OCI-LY1 (cell line): ENCODE results near the gene FBXO30.

ENCODE experiments used
- H2AFZ ChIP-seq: fragments of 200-600 bp; sonication (generic), shearing (Covaris generic); 2 replicates; pipeline ENCODE4 v1.6.0; 2014; ENCODE audit warnings: antibody characterized with exemption, mild to moderate bottlenecking, low read length
- H3F3A ChIP-seq: fragments of 200-600 bp; sonication (generic), shearing (Covaris generic); 2 replicates; pipeline ENCODE4 v1.6.0; 2014; ENCODE audit warnings: mild to moderate bottlenecking, antibody characterized with exemption, low read length, moderate library complexity; ENCODE audit not compliant: insufficient read depth
- H3K27ac ChIP-seq: fragments of 200-600 bp; sonication (generic); 2 replicates; pipeline ENCODE4 v1.5.1; 2014; ENCODE audit warnings: low read length, mixed run types, mild to moderate bottlenecking, low read depth; ENCODE audit not compliant: poor library complexity, severe bottlenecking
- H3K27me3 ChIP-seq: fragments of 200-600 bp; sonication (generic); 2 replicates; pipeline ENCODE4 v1.6.0; 2014; ENCODE audit warnings: antibody characterized with exemption, mild to moderate bottlenecking, low read length, moderate library complexity; ENCODE audit not compliant: insufficient read depth
- H3K36me3 ChIP-seq: fragments of 200-600 bp; sonication (generic); 2 replicates; pipeline ENCODE4 v1.6.1; 2014; ENCODE audit warnings: mild to moderate bottlenecking, antibody characterized with exemption, low read length, moderate library complexity, mixed read lengths; ENCODE audit not compliant: insufficient read depth
- H3K4me1 ChIP-seq: fragments of 200-600 bp; sonication (generic); 2 replicates; pipeline ENCODE4 v1.5.1; 2014; ENCODE audit warnings: mild to moderate bottlenecking, low read length, moderate library complexity; ENCODE audit not compliant: insufficient read depth, severe bottlenecking
- H3K4me2 ChIP-seq: fragments of 200-600 bp; sonication (generic), shearing (Covaris generic); 2 replicates; pipeline ENCODE4 v1.6.1; 2014; ENCODE audit warnings: low read length
- H3K4me3 ChIP-seq: fragments of 200-600 bp; sonication (generic); 2 replicates; pipeline ENCODE4 v1.5.1; 2014; ENCODE audit warnings: low read length, low read depth, mild to moderate bottlenecking, mixed read lengths; ENCODE audit not compliant: poor library complexity, severe bottlenecking
- H3K79me2 ChIP-seq: fragments of 200-600 bp; shearing (Covaris generic); 2 replicates; pipeline ENCODE4 v1.6.1; 2016; ENCODE audit warnings: mixed run types, low read length, mixed read lengths; ENCODE audit not compliant: insufficient read depth
- H3K9ac ChIP-seq: fragments of 200-600 bp; sonication (generic), shearing (Covaris generic); 2 replicates; pipeline ENCODE4 v1.6.1; 2014; ENCODE audit warnings: mild to moderate bottlenecking, low read length, mixed read lengths
- H3K9me2 ChIP-seq: fragments of 200-600 bp; sonication (generic), shearing (Covaris generic); 2 replicates; pipeline ENCODE4 v1.6.1; 2014; ENCODE audit warnings: low read depth, mild to moderate bottlenecking, low read length, mixed read lengths
- H3K9me3 ChIP-seq: fragments of 200-600 bp; shearing (Covaris generic); 2 replicates; pipeline ENCODE4 v1.6.1; 2014; ENCODE audit warnings: low read length, mixed read lengths
- H4K20me1 ChIP-seq: fragments of 200-600 bp; sonication (generic), shearing (Covaris generic); 2 replicates; pipeline ENCODE4 v1.6.0; 2016; ENCODE audit warnings: mild to moderate bottlenecking, low read length; ENCODE audit not compliant: insufficient read depth
- EZH2 ChIP-seq: fragments of 200-600 bp; sonication (generic), shearing (Covaris generic); IDR thresholded peaks from 2 replicates; pipeline ENCODE4 v1.8.0; 2017; ENCODE audit warnings: borderline replicate concordance, mixed run types, mild to moderate bottlenecking, antibody characterized with exemption, low read length, moderate library complexity, mixed read lengths
- TF ChIP-seq, protein P1 (sequence below): fragments of 200-600 bp; sonication (generic), shearing (Covaris generic); IDR thresholded peaks from 2 replicates; pipeline ENCODE4 v1.5.1; 2017; ENCODE audit warnings: mild to moderate bottlenecking, antibody characterized with exemption, low read length, moderate library complexity, mixed read lengths

The FBXO30 gene

GRCh38 chr6:145836170-145836569 is 21.6 kb upstream of the FBXO30 start:
- Histone ChIP-seq H3K27me3 (no peaks in the 10 kb centered on the region), H3K4me3 (no peak overlapping the region), H3K9me3 (no peaks in the 10 kb centered on the region), H3K4me1 (no peaks in the 10 kb centered on the region), H3K9ac (no peak overlapping the region), H4K20me1 (no peaks in the 10 kb centered on the region), H3K36me3 (no peaks in the 10 kb centered on the region), H3K27ac (no peak overlapping the region), H3F3A (no peaks in the 10 kb centered on the region), H3K9me2 (no peaks in the 10 kb centered on the region), H3K79me2 (no peaks in the 10 kb centered on the region), H2AFZ (no peak overlapping the region), H3K4me2 (no peak overlapping the region)
- no peak for TF ChIP-seq EZH2
- TF ChIP-seq, protein P1, sequence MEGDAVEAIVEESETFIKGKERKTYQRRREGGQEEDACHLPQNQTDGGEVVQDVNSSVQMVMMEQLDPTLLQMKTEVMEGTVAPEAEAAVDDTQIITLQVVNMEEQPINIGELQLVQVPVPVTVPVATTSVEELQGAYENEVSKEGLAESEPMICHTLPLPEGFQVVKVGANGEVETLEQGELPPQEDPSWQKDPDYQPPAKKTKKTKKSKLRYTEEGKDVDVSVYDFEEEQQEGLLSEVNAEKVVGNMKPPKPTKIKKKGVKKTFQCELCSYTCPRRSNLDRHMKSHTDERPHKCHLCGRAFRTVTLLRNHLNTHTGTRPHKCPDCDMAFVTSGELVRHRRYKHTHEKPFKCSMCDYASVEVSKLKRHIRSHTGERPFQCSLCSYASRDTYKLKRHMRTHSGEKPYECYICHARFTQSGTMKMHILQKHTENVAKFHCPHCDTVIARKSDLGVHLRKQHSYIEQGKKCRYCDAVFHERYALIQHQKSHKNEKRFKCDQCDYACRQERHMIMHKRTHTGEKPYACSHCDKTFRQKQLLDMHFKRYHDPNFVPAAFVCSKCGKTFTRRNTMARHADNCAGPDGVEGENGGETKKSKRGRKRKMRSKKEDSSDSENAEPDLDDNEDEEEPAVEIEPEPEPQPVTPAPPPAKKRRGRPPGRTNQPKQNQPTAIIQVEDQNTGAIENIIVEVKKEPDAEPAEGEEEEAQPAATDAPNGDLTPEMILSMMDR: no peak

DNA sequence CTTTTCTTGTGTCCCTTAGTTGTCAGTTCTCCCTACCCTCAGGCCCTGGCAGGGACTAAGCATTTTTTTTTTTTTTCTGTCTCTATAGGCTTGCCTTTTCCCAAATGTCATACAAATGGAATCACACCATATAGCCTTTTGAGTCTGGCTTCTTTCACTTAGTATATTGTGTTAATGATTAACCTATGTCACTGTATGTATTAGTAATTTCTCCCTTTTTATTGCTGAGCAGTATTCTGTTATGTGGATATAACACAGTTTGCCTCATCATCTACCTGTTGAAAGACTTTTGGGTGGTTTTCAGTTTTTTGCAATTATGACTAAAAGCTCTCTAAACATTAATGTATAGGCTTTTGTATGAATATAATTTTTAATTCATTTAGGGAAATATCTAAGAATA is 16.0 kb upstream of the FBXO30 start:
- no peak overlapping the region for H3K4me3 ChIP-seq
- no peaks in the 10 kb centered on the region for H3F3A ChIP-seq
- no peaks in the 10 kb centered on the region for H3K27me3 ChIP-seq
- H3K9me2 ChIP-seq: no peaks in the 10 kb centered on the region
- no peak overlapping the region for H3K4me2 ChIP-seq
- H4K20me1 ChIP-seq: no peaks in the 10 kb centered on the region
- no peak overlapping the region for H3K9ac ChIP-seq
- H3K36me3 ChIP-seq: no peaks in the 10 kb centered on the region
- H3K9me3 ChIP-seq: no peaks in the 10 kb centered on the region
- H3K4me1 ChIP-seq: no peaks in the 10 kb centered on the region
- no peak overlapping the region for H2AFZ ChIP-seq
- no peak overlapping the region for H3K27ac ChIP-seq
- no peak for TF ChIP-seq EZH2
- TF ChIP-seq, protein P1: no peak
- no peaks in the 10 kb centered on the region for H3K79me2 ChIP-seq

- no peak overlapping the region for H2AFZ ChIP-seq
- no peaks in the 10 kb centered on the region for H3F3A ChIP-seq
- no peaks in the 10 kb centered on the region for H3K9me2 ChIP-seq
- no peak overlapping the region for H3K27ac ChIP-seq
- TF ChIP-seq, protein P1: no peak
- no peak for TF ChIP-seq EZH2
- H3K4me2 ChIP-seq: no peak overlapping the region
- H3K36me3 ChIP-seq: no peaks in the 10 kb centered on the region
- no peak overlapping the region for H3K9ac ChIP-seq
- no peaks in the 10 kb centered on the region for H3K4me1 ChIP-seq
- H3K9me3 ChIP-seq: no peaks in the 10 kb centered on the region
- no peaks in the 10 kb centered on the region for H3K27me3 ChIP-seq
- no peaks in the 10 kb centered on the region for H3K79me2 ChIP-seq
- H3K4me3 ChIP-seq: no peak overlapping the region
- no peaks in the 10 kb centered on the region for H4K20me1 ChIP-seq
Observed at GRCh38 chr6:145829950-145830349, 15.4 kb upstream of the FBXO30 start.
